ENCODE measurements around the gene RPL10L.

RPL10L gene

DNA sequence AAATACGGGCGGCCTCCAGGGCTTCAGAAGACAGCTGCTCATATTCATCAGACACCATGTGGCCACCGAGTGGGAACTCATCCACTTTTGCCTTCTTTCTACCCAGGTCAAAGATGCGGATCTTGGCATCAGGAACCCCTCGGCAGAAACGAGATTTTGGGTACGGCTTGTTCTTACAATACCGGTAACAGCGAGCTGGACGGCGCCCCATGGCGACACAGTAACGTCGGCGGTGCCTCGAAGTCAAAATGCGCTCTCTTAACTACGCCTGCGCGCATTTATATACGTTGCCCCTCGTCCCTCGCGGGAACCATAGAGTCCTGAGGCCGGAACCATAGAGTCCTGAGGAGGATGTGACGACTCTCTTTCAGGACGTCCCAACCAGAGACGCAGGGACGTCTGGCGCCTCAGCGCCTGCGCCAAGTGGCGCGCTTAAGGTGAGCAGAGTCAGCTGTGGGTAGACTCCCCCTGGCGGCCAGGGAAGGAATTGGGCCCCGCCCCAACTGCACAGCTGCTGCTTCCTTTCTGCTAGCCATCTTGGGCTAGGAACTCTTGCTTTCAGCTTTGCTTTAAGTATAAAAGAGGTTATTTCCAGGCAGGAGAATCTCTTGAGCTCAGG is at the start of gene RPL10L:
Gene RPL10L, minus strand, starts transcription at position 256 of the 619 bp plus-strand sequence. Its CDS starts 45 bp downstream, at position 211.
- ATAC-seq = no peak

DNA sequence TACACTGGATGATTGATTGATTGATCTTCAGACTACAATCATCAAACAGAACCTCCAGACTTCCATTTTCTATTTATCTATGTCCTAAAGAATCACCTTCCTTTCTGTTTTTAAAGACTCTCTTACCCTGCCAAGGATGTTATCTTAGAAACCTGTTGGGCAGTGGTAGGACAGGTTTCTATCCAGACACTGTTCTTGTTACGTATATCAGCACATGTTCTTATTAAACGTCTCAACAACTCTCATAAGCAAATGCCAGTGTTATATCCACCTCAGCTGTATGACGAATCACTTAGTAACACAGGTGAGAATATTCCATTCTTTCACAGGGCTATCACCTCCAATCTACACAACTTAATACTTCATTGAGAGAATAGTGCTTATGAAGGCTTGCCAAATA is 40.2 kb upstream of the RPL10L start:
- no peak for ATAC-seq

GRCh38 chr14:46686652-46687051 is 35.1 kb upstream of the RPL10L start:
- no peak for ATAC-seq

DNA sequence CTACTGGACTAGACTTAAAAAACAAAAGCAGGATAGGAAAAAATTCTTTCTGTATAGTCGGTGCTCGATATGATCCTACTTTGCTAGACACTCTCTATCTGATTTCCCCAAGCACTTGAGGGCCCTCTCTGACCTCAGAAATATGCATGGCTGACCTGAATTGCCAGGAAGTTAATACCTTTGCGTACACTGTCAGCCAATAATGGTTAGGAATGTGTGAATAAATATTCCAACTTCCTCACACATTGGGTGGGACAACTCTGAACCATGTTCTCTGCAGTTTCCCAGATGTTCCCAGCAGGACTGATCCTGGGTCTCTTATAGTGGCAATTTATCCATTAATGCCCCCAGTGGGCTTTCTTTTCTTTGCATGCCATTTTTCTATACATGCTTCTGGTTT is 20.5 kb upstream of the RPL10L start:
- ATAC-seq = no peak

DNA sequence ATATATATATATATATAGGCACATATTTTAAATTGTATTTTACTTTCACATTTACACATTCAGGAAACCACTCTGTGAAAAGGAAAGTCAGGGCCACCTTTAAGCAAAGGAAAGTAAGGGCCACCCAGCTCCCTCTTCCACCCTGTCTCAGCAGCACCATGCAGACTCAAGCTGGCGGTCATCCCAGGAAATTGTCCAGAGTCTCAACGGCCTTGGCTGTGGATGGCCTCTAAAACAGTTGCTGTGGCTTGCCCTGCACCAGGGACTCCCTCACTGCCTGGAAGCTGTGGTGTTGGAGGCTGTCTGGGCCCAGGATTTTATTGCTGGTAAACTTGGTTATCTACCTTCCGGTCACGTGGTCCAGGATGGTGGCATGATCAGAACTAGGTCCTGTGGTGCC is 11.8 kb upstream of the RPL10L start:
- no peak for ATAC-seq

DNA sequence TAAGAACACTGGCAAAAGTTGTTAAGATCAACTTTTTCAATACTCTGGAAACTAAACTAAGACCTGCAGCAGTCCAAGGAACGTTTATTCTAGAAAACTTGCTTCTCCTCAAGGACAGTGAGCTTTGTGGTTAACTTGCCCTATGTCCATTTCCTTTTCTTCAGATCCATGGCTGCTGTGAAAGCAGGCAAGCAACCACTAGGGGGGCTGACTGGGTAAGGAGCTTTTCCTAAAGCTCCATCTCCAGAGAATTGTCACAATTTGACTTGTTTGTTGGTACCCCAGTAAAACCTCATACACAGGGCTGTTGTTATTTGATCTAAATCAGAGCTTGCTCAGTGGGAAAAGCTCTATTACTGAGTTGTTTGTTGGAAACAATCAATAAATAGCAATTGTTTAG is 10.1 kb upstream of the RPL10L start:
- no peak for ATAC-seq

DNA sequence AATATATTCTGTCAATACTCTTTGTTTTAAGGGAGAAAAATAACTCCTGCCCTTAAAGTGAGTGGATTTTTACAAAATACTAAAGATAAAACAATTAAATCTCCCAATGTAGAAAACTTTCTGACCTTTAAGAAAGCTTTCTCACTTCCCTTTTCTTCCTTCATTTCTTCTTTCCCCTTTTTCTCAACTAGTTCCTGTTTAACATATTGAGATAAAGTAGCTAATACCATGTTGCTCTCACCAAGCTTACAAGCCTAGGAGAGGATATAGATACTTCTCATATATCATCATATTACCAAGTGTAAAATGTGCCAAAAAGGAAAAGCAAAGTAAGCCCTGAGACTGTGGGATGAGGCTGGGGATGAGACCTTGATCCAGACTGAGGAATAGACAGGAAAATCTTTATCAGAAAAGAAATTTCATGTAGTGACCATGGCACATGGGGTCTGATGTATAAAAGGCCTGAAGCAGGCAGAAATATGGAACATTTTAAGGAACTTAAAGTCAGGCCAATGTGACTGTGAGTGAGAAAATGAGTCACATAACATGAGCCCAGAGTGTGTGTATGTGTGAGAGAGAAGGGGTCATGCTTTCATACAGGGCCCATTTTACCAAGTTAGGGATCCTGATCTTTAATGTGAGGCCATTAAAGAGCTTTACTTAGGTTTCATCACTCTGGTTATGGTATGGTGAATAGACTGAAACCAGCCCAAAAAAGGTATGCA is 1.6 kb upstream of the RPL10L start:
- ATAC-seq = no peak

- ATAC-seq = no peak
Measured at GRCh38 chr14:46646796-46647195, 4.8 kb downstream of the RPL10L start.

GRCh38 chr14:46626876-46627275 is 24.7 kb downstream of the RPL10L start:
- no peak for ATAC-seq

Measured in activated CD4-positive, CD25-positive, alpha-beta regulatory T cell treated with anti-CD3 and anti-CD28 coated beads, Interleukin-2, amount 50 U/mL, for 24 hours (primary cell).